Stomach (tissue), 4 donors: ENCODE results near the gene MUC5AC.

ENCODE experiments used
- POLR2A ChIP-seq, 4 donors: fragments of 450-650 bp; IDR thresholded peaks; one replicate each; pipeline ENCODE4 v1.6.1; 2016; ENCODE audit warnings: antibody characterized with exemption in 4 of 4, control low read depth in 2 of 4, mild to moderate bottlenecking in 1 of 4, moderate library complexity in 1 of 4
- POLR2AphosphoS5 ChIP-seq, 3 donors: sonication (generic); formaldehyde crosslinking; IDR thresholded peaks; one replicate each; pipeline ENCODE4 v1.6.1; 2016; ENCODE audit warnings: antibody characterized with exemption in 3 of 3
- TF ChIP-seq, protein P1 (sequence below), 7 experiments: fragments of 450-650 bp in 4 of 7; fragments of 200-600 bp in 3 of 7; sonication (generic) in 3 of 7; IDR thresholded peaks; one replicate each; pipeline ENCODE4 v1.5.1; 2016 to 2019; ENCODE audit warnings: antibody characterized with exemption in 7 of 7, control low read depth in 2 of 7, mild to moderate bottlenecking in 1 of 7

DNA sequence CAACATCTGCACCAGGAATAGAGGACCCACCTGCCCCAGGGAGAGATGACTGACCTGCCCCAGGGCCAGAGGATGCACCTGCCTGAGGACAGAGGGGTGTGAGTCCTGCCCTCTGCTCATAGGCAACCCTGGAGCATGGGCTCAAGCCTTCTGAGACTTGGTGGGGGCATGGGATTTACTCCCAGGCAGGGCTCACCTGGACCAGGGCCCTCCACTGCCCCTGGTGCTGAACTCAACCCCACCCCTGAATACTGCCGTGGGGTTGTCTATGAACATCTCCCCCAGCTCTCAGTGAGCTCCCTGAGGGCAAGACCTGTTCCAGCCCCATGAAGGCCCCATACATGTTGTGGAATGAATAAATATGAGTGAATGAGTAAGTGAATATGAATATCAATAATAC lies 33.8 kb upstream of the MUC5AC start:
- TF ChIP-seq, protein P1, sequence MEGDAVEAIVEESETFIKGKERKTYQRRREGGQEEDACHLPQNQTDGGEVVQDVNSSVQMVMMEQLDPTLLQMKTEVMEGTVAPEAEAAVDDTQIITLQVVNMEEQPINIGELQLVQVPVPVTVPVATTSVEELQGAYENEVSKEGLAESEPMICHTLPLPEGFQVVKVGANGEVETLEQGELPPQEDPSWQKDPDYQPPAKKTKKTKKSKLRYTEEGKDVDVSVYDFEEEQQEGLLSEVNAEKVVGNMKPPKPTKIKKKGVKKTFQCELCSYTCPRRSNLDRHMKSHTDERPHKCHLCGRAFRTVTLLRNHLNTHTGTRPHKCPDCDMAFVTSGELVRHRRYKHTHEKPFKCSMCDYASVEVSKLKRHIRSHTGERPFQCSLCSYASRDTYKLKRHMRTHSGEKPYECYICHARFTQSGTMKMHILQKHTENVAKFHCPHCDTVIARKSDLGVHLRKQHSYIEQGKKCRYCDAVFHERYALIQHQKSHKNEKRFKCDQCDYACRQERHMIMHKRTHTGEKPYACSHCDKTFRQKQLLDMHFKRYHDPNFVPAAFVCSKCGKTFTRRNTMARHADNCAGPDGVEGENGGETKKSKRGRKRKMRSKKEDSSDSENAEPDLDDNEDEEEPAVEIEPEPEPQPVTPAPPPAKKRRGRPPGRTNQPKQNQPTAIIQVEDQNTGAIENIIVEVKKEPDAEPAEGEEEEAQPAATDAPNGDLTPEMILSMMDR (IDR thresholded peaks at IDR 0.05) = no peak
- no peak for TF ChIP-seq POLR2A (IDR thresholded peaks at IDR 0.05)
- no peak for TF ChIP-seq POLR2AphosphoS5 (IDR thresholded peaks at IDR 0.05)
